HG03571 (cell line): ENCODE measurements around the gene DLG1.
A peak's percentile ranks its signal among the peaks of the same experiment; 100 is the strongest.

Source experiments
- ATAC-seq: cut with Tn5 transposase; IDR thresholded peaks from one replicate; pipeline ENCODE4 v1.9.1; 2021; ENCODE audit not compliant: unreplicated experiment

DLG1 gene

GRCh38 chr3:197021729-197022404 lies 276.5 kb downstream of the DLG1 start:
- no peak for ATAC-seq

- no peak for ATAC-seq
Measured at GRCh38 chr3:197021231-197021630, 277.2 kb downstream of the DLG1 start.

GRCh38 chr3:197019535-197019934 lies 278.9 kb downstream of the DLG1 start:
- ATAC-seq, result no peak

DNA sequence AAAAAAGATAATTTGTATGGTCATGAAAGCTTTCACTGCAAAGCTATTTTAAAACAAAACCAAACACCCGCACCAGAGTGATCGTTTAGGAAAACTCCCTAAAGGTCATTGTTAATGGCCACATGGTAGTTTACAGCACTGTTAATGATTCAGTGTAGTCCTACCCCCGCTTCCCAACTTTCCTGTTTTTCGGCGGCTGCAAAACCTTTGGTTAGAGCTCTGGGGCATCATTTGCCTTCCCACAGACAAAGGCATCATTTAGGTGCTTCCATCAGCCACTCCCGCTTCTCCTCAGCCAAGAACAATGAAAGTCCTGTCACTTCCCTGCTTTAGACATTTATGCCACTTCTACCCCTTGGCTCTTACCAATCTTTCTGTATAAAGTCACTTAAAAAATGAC lies 279.4 kb downstream of the DLG1 start:
- ATAC-seq, result no peak

GRCh38 chr3:197017003-197017402 lies 281.4 kb downstream of the DLG1 start:
- ATAC-seq, result no peak

- no peak for ATAC-seq
Measured at GRCh38 chr3:197015790-197016736, 282.3 kb downstream of the DLG1 start.

- ATAC-seq, result no peak
Measured at GRCh38 chr3:197014942-197015575, 283.4 kb downstream of the DLG1 start.

GRCh38 chr3:197014024-197014423 lies 284.4 kb downstream of the DLG1 start:
- ATAC-seq, result no peak

- ATAC-seq, result no peak
Measured at GRCh38 chr3:197012540-197012883, 285.9 kb downstream of the DLG1 start.

DNA sequence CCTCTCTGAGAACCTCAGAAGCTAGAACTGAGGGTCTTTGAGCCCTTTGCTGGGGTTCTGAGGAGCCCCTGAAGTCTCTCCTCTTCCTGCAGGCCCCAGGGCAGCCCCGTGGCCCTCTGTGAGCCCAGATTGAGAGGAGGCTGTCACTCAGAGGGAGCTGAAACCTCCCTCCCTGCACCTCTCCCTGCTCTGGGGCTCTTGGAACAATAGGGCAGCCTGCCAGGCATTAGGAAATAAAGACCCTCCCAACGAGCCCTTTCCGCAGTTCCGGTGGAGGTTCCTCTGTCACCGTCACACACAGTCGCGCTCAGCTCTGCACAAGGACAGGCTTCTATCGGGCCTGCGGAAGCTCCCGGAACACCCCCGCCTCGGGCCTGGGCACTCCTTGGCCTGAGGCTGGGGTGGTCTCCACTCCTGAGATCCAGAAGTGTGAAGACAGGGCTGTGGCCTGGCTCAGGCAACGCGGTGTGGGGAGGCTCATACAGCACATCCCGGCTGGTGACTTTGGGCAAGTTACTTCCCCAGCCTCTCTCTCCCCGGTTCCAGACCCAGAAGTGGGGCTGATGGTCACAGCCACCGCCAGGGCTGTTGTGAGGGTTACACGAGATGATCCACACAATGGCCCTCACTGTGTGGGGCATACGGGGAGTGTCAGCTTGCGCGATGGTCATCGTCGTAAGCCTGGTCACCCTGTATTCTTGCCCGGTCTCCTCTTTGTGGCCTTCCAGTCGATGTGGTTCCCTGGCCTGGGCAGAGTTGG lies 286.5 kb downstream of the DLG1 start:
- ATAC-seq, result no peak

GRCh38 chr3:197010556-197011351 lies 287.7 kb downstream of the DLG1 start:
- no peak for ATAC-seq

- no peak for ATAC-seq
Measured at GRCh38 chr3:197009532-197010019, 288.8 kb downstream of the DLG1 start.

DNA sequence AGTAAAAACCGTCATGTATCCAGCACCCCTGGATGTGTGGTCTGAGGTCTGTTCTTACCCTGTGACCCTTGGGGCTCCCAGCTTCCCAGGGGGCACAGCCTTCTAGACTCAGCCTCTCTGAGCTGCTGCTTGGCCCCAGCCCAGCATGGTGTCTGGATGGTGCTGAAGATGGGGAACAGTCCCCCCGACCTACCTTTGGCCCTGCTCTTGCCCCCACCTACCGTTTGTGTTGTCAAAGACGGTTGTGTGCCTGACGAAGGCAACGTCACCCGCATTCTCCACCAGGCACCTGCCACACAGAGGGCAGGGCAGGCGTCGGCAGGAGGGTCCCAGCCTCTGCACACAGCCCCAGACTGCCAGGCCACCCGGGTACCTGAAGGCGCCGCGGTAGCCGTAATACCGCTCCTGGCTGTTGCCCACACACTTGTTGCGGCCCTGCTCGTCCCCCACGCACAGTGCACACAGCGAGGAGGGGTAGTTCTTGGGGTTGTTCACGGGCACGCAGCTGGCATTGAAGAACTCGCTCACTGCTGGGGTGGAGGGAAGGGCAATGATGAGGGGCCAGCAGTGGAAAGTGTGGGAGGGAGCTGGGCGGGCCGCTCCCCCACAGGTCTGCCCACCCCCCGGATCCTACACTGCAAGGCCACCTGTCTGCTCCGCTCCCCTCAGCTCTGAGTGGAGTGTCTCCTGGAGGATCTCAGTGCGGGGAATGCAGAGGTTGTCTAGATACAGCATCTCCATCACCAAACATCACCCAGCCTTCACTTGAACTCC lies 289.8 kb downstream of the DLG1 start:
- ATAC-seq, result no peak

DNA sequence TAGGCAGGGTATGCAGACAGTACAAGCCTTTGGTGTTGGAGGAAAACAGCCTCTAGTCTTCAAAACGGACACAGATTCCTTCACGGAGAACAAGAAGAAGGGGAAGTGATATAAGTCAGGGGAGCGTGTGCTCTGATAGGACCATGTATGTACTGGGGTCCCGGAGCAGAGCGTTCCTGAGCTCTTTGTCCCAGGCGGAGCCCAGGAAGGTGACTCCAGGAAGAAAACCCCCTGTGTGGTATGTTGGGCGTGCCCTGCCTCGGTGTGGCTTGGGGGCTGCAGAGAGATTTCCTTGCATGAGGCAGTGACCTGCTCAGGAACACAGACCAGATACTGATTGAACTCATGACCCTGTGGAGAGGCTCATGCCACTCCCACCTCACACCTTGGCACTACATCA lies 290.5 kb downstream of the DLG1 start:
- no peak for ATAC-seq

- no peak for ATAC-seq
Measured at GRCh38 chr3:197007296-197007940, 291.0 kb downstream of the DLG1 start.

DNA sequence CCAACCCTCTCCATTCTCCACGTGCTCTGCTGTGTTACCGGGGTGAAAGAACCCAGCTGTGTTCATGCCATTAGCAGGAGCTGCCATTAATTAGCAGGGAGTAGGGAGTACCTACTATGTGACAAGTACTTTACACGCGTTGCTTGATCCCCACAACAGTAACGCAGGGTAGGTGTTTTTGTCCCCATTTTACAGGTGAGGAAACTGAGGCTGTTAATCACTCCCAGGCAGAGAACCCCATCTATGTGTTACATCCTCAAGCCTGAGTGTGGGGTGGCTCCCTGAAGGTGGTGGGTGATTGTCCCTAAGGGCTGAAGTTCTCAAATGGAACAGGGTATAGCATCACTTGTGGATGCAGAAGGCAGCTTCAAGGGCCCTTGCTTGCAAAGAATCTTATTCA lies 291.6 kb downstream of the DLG1 start:
- no peak for ATAC-seq

- ATAC-seq, result no peak
Measured at GRCh38 chr3:197006446-197006845, 292.0 kb downstream of the DLG1 start.

- ATAC-seq, result peak; percentile 2
Measured at GRCh38 chr3:197003461-197004385, 294.7 kb downstream of the DLG1 start.
